Neural cell (in vitro differentiated cells): ENCODE measurements around the gene SLC31A2.

ENCODE experiments used
- EP300 ChIP-seq: fragments of 450-650 bp; conservative IDR thresholded peaks from 2 replicates; pipeline ENCODE4 v1.6.1; 2014; ENCODE audit warnings: antibody characterized with exemption, mild to moderate bottlenecking, moderate library complexity; ENCODE audit not compliant: poor library complexity, severe bottlenecking
- EZH2 ChIP-seq: fragments of 200-600, 300-800 bp; shearing (Covaris generic), sonication (generic); IDR thresholded peaks from 2 replicates; pipeline ENCODE4 v1.6.1; 2014; ENCODE audit warnings: antibody characterized with exemption, low read length, borderline replicate concordance, mild to moderate bottlenecking; ENCODE audit not compliant: insufficient read depth, poor library complexity, severe bottlenecking
- RAD21 ChIP-seq: fragments of 450-650 bp; conservative IDR thresholded peaks from 2 replicates; pipeline ENCODE4 v1.6.1; 2014; ENCODE audit warnings: antibody characterized with exemption, mild to moderate bottlenecking, moderate library complexity
- TF ChIP-seq, protein P1 (sequence below): fragments of 450-650 bp; IDR thresholded peaks from 2 replicates; pipeline ENCODE4 v1.5.1; 2014; ENCODE audit warnings: antibody characterized with exemption, mild to moderate bottlenecking, moderate library complexity; ENCODE audit not compliant: poor library complexity, severe bottlenecking

DNA sequence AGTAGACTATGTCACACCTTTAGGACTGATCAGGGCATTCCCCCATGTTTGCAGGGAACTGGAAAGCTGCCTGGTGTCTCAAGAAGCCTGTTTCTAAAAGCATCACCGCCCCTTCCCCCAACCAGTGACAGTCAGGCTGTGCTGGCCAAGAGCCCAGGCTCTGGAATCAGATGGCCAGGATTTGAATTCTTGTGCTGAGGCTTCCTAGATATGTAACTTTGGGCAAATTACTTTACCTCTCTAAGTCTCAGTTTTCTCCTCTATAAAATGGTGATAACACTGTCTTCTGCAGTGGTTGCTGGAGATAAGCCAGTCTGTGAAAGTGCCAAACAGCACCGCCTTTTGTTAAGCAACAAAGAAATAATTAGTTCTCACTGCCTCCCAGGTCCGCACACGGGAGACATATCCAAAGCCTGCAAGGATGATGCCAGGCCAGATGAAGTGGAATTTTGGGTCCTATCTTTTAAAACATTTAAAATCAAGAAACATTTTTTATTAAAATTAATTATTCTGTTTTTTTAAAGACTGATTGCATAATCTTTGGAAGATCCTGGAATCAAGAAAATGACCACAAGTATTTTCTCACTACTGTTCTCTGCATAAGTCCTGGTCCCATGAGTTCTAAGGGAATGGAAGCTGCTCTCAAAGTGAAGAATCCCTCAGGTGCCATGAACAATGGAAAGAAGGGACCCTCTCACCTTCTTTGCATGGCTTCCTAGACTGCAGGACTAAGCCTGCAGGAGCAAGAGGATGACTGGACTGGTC lies 13.9 kb downstream of the SLC31A2 start:
- TF ChIP-seq, protein P1, sequence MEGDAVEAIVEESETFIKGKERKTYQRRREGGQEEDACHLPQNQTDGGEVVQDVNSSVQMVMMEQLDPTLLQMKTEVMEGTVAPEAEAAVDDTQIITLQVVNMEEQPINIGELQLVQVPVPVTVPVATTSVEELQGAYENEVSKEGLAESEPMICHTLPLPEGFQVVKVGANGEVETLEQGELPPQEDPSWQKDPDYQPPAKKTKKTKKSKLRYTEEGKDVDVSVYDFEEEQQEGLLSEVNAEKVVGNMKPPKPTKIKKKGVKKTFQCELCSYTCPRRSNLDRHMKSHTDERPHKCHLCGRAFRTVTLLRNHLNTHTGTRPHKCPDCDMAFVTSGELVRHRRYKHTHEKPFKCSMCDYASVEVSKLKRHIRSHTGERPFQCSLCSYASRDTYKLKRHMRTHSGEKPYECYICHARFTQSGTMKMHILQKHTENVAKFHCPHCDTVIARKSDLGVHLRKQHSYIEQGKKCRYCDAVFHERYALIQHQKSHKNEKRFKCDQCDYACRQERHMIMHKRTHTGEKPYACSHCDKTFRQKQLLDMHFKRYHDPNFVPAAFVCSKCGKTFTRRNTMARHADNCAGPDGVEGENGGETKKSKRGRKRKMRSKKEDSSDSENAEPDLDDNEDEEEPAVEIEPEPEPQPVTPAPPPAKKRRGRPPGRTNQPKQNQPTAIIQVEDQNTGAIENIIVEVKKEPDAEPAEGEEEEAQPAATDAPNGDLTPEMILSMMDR: no peak
- TF ChIP-seq EZH2 (no peak), RAD21 (no peak), EP300 (no peak)
